IMR-90 (cell line): ENCODE data around the gene TENM3. TPM values are rescaled to one million over a fixed set of nuclear protein-coding genes. Genes with fewer than 3 reads are reported as not detected.

Experiments used
- ATAC-seq: fragments of 200-7000 bp; cut with Tn5 transposase; 2 replicates; pipeline ENCODE4 v1.9.1; 2020; ENCODE audit warnings: low read depth, mild to moderate bottlenecking, moderate library complexity
- BruUV-seq: library from RNA; stranded (reverse); fragments of 400-500 nt; replicated peaks from 2 replicates; lab custom pipeline; 2021; lab: Mats Ljungman, UMichigan
- CTCF ChIA-PET: fragments of 300-600 bp; formaldehyde crosslinking; extraction: SDS; loops from one replicate; lab custom pipeline; 2021; ENCODE audit warnings: antibody characterized with exemption; lab: Yijun Ruan, JAX
- POLR2A ChIA-PET: fragments of 300-600 bp; sonication (Branson Sonifier 250); formaldehyde crosslinking; loops from one replicate; lab custom pipeline; 2022; ENCODE audit warnings: antibody characterized with exemption; ENCODE audit not compliant: unreplicated experiment; lab: Charles Lee
- DNase-seq: peaks from one replicate; pipeline ENCODE4 v3.0.0; 2013
- H2AFZ ChIP-seq: replicated peaks from 2 replicates; pipeline ENCODE3; 2013; ENCODE audit warnings: low read length, mild to moderate bottlenecking; ENCODE audit not compliant: poor library complexity
- H2AK5ac ChIP-seq: 2 replicates; pipeline ENCODE4 v1.6.1; 2013; ENCODE audit warnings: low read depth, low read length, inconsistent platforms
- H2AK9ac ChIP-seq: replicated peaks from 2 replicates; pipeline ENCODE3; 2013; ENCODE audit warnings: mild to moderate bottlenecking, low read depth, low read length, moderate library complexity; ENCODE audit not compliant: poor library complexity
- H2BK120ac ChIP-seq: 2 replicates; pipeline ENCODE4 v1.6.1; 2013; ENCODE audit warnings: low read depth, low read length, inconsistent platforms
- H2BK15ac ChIP-seq: 3 replicates; pipeline ENCODE4 v1.6.1; 2013; ENCODE audit warnings: low read depth, low read length, inconsistent platforms
- H2BK20ac ChIP-seq: 2 replicates; pipeline ENCODE4 v1.6.1; 2013; ENCODE audit warnings: low read depth, mild to moderate bottlenecking, inconsistent platforms, low read length, moderate library complexity
- H2BK5ac ChIP-seq: 2 replicates; pipeline ENCODE4 v1.6.1; 2013; ENCODE audit warnings: mild to moderate bottlenecking, low read depth, low read length, inconsistent platforms; ENCODE audit not compliant: poor library complexity, severe bottlenecking
- H3K14ac ChIP-seq: replicated peaks from 2 replicates; pipeline ENCODE4 v1.6.1; 2013; ENCODE audit warnings: low read depth, low read length, inconsistent platforms
- H3K18ac ChIP-seq: 2 replicates; pipeline ENCODE4 v1.6.1; 2013; ENCODE audit warnings: low read depth, low read length, control low read depth
- H3K23ac ChIP-seq: 2 replicates; pipeline ENCODE4 v1.6.1; 2013; ENCODE audit warnings: low read depth, low read length, inconsistent platforms
- H3K27ac ChIP-seq: 2 replicates; pipeline ENCODE4 v1.5.1; 2013; ENCODE audit warnings: mild to moderate bottlenecking, control low read depth, low read length; ENCODE audit not compliant: insufficient read depth
- H3K27me3 ChIP-seq: 2 replicates; pipeline ENCODE4 v1.6.1; 2013; ENCODE audit warnings: low read length; ENCODE audit not compliant: control insufficient read depth, insufficient read depth
- H3K36me3 ChIP-seq: 2 replicates; pipeline ENCODE4 v1.6.1; 2013; ENCODE audit warnings: low read length, mixed read lengths; ENCODE audit not compliant: control insufficient read depth, insufficient read depth
- H3K4ac ChIP-seq: 2 replicates; pipeline ENCODE4 v1.6.1; 2013; ENCODE audit warnings: low read depth, low read length, inconsistent platforms
- H3K4me1 ChIP-seq: 2 replicates; pipeline ENCODE4 v1.6.1; 2013; ENCODE audit warnings: low read length, mixed read lengths; ENCODE audit not compliant: control insufficient read depth, insufficient read depth
- H3K4me2 ChIP-seq: 2 replicates; pipeline ENCODE4 v1.6.1; 2013; ENCODE audit warnings: low read depth, mild to moderate bottlenecking, control low read depth, low read length, moderate library complexity
- H3K4me3 ChIP-seq: 2 replicates; pipeline ENCODE4 v1.5.1; 2013; ENCODE audit warnings: low read depth, mild to moderate bottlenecking, control low read depth, low read length, moderate library complexity; ENCODE audit not compliant: insufficient read depth
- H3K56ac ChIP-seq: 2 replicates; pipeline ENCODE4 v1.6.1; 2013; ENCODE audit warnings: low read length, inconsistent platforms; ENCODE audit not compliant: insufficient read depth; ENCODE audit errors: extremely low read depth
- H3K79me1 ChIP-seq, 2 experiments: 2 replicates each; pipeline ENCODE4 v1.6.1; 2013; ENCODE audit warnings: low read length in 2 of 2, inconsistent platforms in 1 of 2, low read depth in 1 of 2
- H3K9ac ChIP-seq: 2 replicates; pipeline ENCODE4 v1.6.1; 2013; ENCODE audit warnings: low read depth, low read length, control low read depth
- H3K9me1 ChIP-seq: 2 replicates; pipeline ENCODE4 v1.6.1; 2013; ENCODE audit warnings: low read length, inconsistent platforms; ENCODE audit not compliant: insufficient read depth
- H3K9me3 ChIP-seq: 2 replicates; pipeline ENCODE4 v1.6.1; 2013; ENCODE audit warnings: low read length; ENCODE audit not compliant: control insufficient read depth, insufficient read depth
- H4K20me1 ChIP-seq: 2 replicates; pipeline ENCODE4 v1.6.1; 2013; ENCODE audit warnings: low read length, inconsistent platforms; ENCODE audit not compliant: insufficient read depth
- H4K5ac ChIP-seq: 2 replicates; pipeline ENCODE4 v1.6.1; 2013; ENCODE audit warnings: mild to moderate bottlenecking, low read depth, low read length, control low read depth
- H4K8ac ChIP-seq, 2 experiments: 2 replicates each; pipeline ENCODE4 v1.6.1; 2013; ENCODE audit warnings: low read depth in 2 of 2, low read length in 2 of 2, control low read depth in 1 of 2, inconsistent platforms in 1 of 2
- H4K91ac ChIP-seq: 2 replicates; pipeline ENCODE4 v1.6.1; 2013; ENCODE audit warnings: low read depth, low read length, inconsistent platforms; ENCODE audit not compliant: insufficient read depth
- BHLHE40 ChIP-seq: fragments of 150-350 bp; IDR thresholded peaks from 2 replicates; pipeline ENCODE4 v1.6.1; 2016; ENCODE audit warnings: mild to moderate bottlenecking, low read depth, low read length
- CEBPB ChIP-seq: IDR thresholded peaks from 2 replicates; pipeline ENCODE4 v1.6.1; 2012; ENCODE audit warnings: low read depth, low read length, improper control_type of control experiment
- CHD1 ChIP-seq: IDR thresholded peaks from 2 replicates; pipeline ENCODE4 v1.6.1; 2012; ENCODE audit warnings: low read depth, low read length, improper control_type of control experiment
- CTCF ChIP-seq: conservative IDR thresholded peaks from 2 replicates; pipeline ENCODE4 v1.5.1; 2012; ENCODE audit warnings: mild to moderate bottlenecking, low read depth, low read length, improper control_type of control experiment
- ELK1 ChIP-seq: fragments of 150-350 bp; IDR thresholded peaks from 2 replicates; pipeline ENCODE4 v1.6.1; 2016; ENCODE audit warnings: low read depth, mild to moderate bottlenecking, low read length, moderate library complexity, borderline replicate concordance
- FOS ChIP-seq: fragments of 150-350 bp; IDR thresholded peaks from 2 replicates; pipeline ENCODE4 v1.6.1; 2016; ENCODE audit warnings: low read depth, low read length
- MAFK ChIP-seq: IDR thresholded peaks from 2 replicates; pipeline ENCODE4 v1.6.1; 2012; ENCODE audit warnings: low read depth, low read length, improper control_type of control experiment
- MAZ ChIP-seq: IDR thresholded peaks from 2 replicates; pipeline ENCODE4 v1.6.1; 2012; ENCODE audit warnings: low read depth, mild to moderate bottlenecking, low read length, improper control_type of control experiment, moderate library complexity, borderline replicate concordance
- MXI1 ChIP-seq: IDR thresholded peaks from 2 replicates; pipeline ENCODE4 v1.6.1; 2012; ENCODE audit warnings: low read depth, mild to moderate bottlenecking, low read length, moderate library complexity, borderline replicate concordance
- NFE2L2 ChIP-seq: fragments of 150-350 bp; IDR thresholded peaks from 2 replicates; pipeline ENCODE4 v1.6.1; 2016; ENCODE audit warnings: low read depth, mild to moderate bottlenecking, low read length
- POLR2A ChIP-seq: IDR thresholded peaks from 2 replicates; pipeline ENCODE4 v1.6.1; 2012; ENCODE audit warnings: mild to moderate bottlenecking, low read depth, low read length
- RAD21 ChIP-seq: IDR thresholded peaks from 2 replicates; pipeline ENCODE4 v1.6.1; 2012; ENCODE audit warnings: low read length, improper control_type of control experiment
- RCOR1 ChIP-seq: IDR thresholded peaks from 2 replicates; pipeline ENCODE4 v1.6.1; 2012; ENCODE audit warnings: mild to moderate bottlenecking, low read length, improper control_type of control experiment; ENCODE audit not compliant: insufficient replicate concordance
- RFX5 ChIP-seq: IDR thresholded peaks from 2 replicates; pipeline ENCODE4 v1.8.0; 2012; ENCODE audit warnings: low read depth, mild to moderate bottlenecking, low read length, moderate library complexity
- SMC3 ChIP-seq: fragments of 150-350 bp; IDR thresholded peaks from 2 replicates; pipeline ENCODE4 v1.6.1; 2016; ENCODE audit warnings: low read depth, mild to moderate bottlenecking, antibody characterized with exemption, low read length, moderate library complexity
- USF2 ChIP-seq: fragments of 150-350 bp; IDR thresholded peaks from 2 replicates; pipeline ENCODE4 v1.6.1; 2017; ENCODE audit warnings: mild to moderate bottlenecking, antibody characterized with exemption, low read length, low read depth
- WGBS, 2 experiments: methylation state at CpG; one replicate each; pipeline versions ENCODE4 v1.1.5 to v1.1.7; 2013; ENCODE audit warnings: missing lambda C conversion rate in 2 of 2; ENCODE audit not compliant: insufficient read length in 1 of 2; ENCODE audit errors: extremely low coverage in 2 of 2; 5-methylcytosine and 5-hydroxymethylcytosine counted together
- dilution Hi-C: fragments of 300-500 bp; cut with HindIII; formaldehyde crosslinking; loops from one replicate; pipeline ENCODE4 v1.14.3; 2018; ENCODE audit warnings: low sequenced_read_pairs; ENCODE audit not compliant: unreplicated experiment
- in situ Hi-C: fragments of 300-500 bp; cut with MboI; formaldehyde crosslinking; loops from 3 replicates; pipeline ENCODE4 v1.14.3; 2019; ENCODE audit warnings: low sequenced_read_pairs, inconsistent platforms, mixed read lengths
- intact Hi-C: fragments of 100-400 bp; cut with micrococcal nuclease; formaldehyde crosslinking; loops from 2 replicates; pipeline ENCODE4 v1.10.0; 2022
- polyA plus RNA-seq, 3 experiments: library from polyadenylated mRNA; depleted of rRNA; stranded (reverse); fragments of >200 nt; gene quantifications; 2 replicates each; pipeline ENCODE4 v1.2.3, GENCODE V29; 2012; ENCODE audit warnings: low replicate concordance in 1 of 3
- total RNA-seq: library from RNA; depleted of rRNA; stranded (reverse); fragments of >200 nt; gene quantifications from 2 replicates; pipeline ENCODE4 v1.2.3, GENCODE V29; 2012

TENM3 gene
- total and polyA plus RNA-seq, 2 of the 4 experiments (the other 2 are of a cell fraction): 29.9 to 173 TPM

- POLR2A ChIA-PET: no interaction called here
- ATAC-seq: no peak
- H3K27me3 ChIP-seq: no peaks in the 10 kb centered on the region
Observed at GRCh38 chr4:182629096-182629495, 385.9 kb downstream of the TENM3 start.

More at GRCh38 chr4:182629096-182629495, 385.9 kb downstream of the TENM3 start:
- no peak overlapping the region for H3K56ac ChIP-seq
- H2AK5ac ChIP-seq: no peak overlapping the region
- no peak overlapping the region for H4K91ac ChIP-seq
- DNase-seq: no peak
- no peak overlapping the region for H3K27ac ChIP-seq
- no peak overlapping the region for H3K9ac ChIP-seq
- H3K14ac ChIP-seq: no peak overlapping the region
- no TSS peak for BruUV-seq
- no peak overlapping the region for H2AK9ac ChIP-seq
- no peak overlapping the region for H2AFZ ChIP-seq
- no peak overlapping the region for H3K4me3 ChIP-seq
- H3K9me1 ChIP-seq: no peaks in the 10 kb centered on the region
- peaks cover 2% of the 10 kb centered on the region; the same call in 1 of the 2 replicates for H3K36me3 ChIP-seq
- H2BK5ac ChIP-seq: no peak overlapping the region
- WGBS, 2 experiments: no CpG with 5 or more reads among the region's 3 CpGs
- H2BK120ac ChIP-seq: no peak overlapping the region
- H3K79me1 ChIP-seq: no peaks in the 10 kb centered on the region
- no peak for TF ChIP-seq SMC3
- TF ChIP-seq CHD1: no peak
- TF ChIP-seq MAZ: no peak
- no peak for TF ChIP-seq NFE2L2
- TF ChIP-seq MXI1: no peak
- no peak for TF ChIP-seq FOS
- TF ChIP-seq USF2: no peak
- TF ChIP-seq CTCF: no peak
- TF ChIP-seq RAD21: no peak
- TF ChIP-seq CEBPB: no peak
- TF ChIP-seq POLR2A: no peak
- TF ChIP-seq MAFK: no peak
- no peak for TF ChIP-seq RCOR1
- no peak for TF ChIP-seq RFX5
- no peak for TF ChIP-seq ELK1
- TF ChIP-seq BHLHE40: no peak
- H3K4me1 ChIP-seq: no peaks in the 10 kb centered on the region
- intact Hi-C loops: no loop called here
- H3K9me3 ChIP-seq: no peaks in the 10 kb centered on the region
- no peak overlapping the region for H4K8ac ChIP-seq
- dilution Hi-C loops: no loop called here
- no peak overlapping the region for H3K18ac ChIP-seq
- H2BK20ac ChIP-seq: no peak overlapping the region
- H3K4ac ChIP-seq: no peak overlapping the region
- in situ Hi-C loops: no loop called here
- no peaks in the 10 kb centered on the region for H4K20me1 ChIP-seq
- CTCF ChIA-PET: no interaction called here
- no peak overlapping the region for H3K4me2 ChIP-seq
- H2BK15ac ChIP-seq: no peak overlapping the region
- no peak overlapping the region for H4K5ac ChIP-seq
- H3K23ac ChIP-seq: no peak overlapping the region
